Gastrocnemius medialis (tissue), 4 donors: ENCODE data around the gene SYNPR. TPM values are rescaled to one million over a fixed set of nuclear protein-coding genes. Genes with fewer than 3 reads are reported as not detected.
A peak's percentile ranks its signal among the peaks of the same experiment; 100 is the strongest.

Experiments used
- ATAC-seq, 2 donors: fragments of 150-250 bp; one replicate each; pipeline ENCODE4 v1.9.1; 2016
- DNase-seq, 2 donors: peaks; one replicate each; pipeline ENCODE4 v3.0.0-alpha.2; 2019
- H3K27ac ChIP-seq, 4 donors: fragments of 200-600 bp; sonication (generic); 1 replicate in 1 of 4; 2 replicates in 3 of 4; pipeline ENCODE4 v1.5.1; 2016 to 2018; ENCODE audit warnings: mild to moderate bottlenecking in 2 of 4, moderate library complexity in 1 of 4
- H3K27me3 ChIP-seq, 3 donors: fragments of 200-600 bp; sonication (generic) in 2 of 3; 1 replicate in 1 of 3; 2 replicates in 2 of 3; pipeline versions ENCODE4 v1.5.1 to v1.6.0; 2016 to 2019; ENCODE audit warnings: mild to moderate bottlenecking in 1 of 3, moderate library complexity in 1 of 3
- H3K36me3 ChIP-seq, 2 donors: fragments of 200-600 bp; sonication (generic) in 1 of 2; one replicate each; pipeline ENCODE4 v1.5.1; 2017 to 2018
- H3K4me1 ChIP-seq, 2 donors: fragments of 200-600 bp; sonication (generic) in 1 of 2; one replicate each; pipeline ENCODE4 v1.5.1; 2016 to 2017; ENCODE audit warnings: mild to moderate bottlenecking in 2 of 2
- H3K4me3 ChIP-seq, 4 donors: fragments of 200-600 bp; sonication (generic) in 3 of 4; 1 replicate in 1 of 4; 2 replicates in 3 of 4; pipeline ENCODE4 v1.5.1; 2016 to 2019; ENCODE audit warnings: mild to moderate bottlenecking in 2 of 4
- H3K9me3 ChIP-seq, 3 donors: fragments of 200-600 bp; sonication (generic) in 2 of 3; 1 replicate in 1 of 3; 2 replicates in 2 of 3; pipeline ENCODE4 v1.5.1; 2016 to 2019
- CTCF ChIP-seq, 5 experiments: fragments of 450-650 bp in 3 of 5; fragments of 200-600 bp in 2 of 5; sonication (generic) in 2 of 5; IDR thresholded peaks in 4 of 5; conservative IDR thresholded peaks in 1 of 5; 1 replicate in 4 of 5; 2 replicates in 1 of 5; pipeline ENCODE4 v1.5.1; 2016 to 2019; ENCODE audit warnings: antibody characterized with exemption in 5 of 5, mild to moderate bottlenecking in 3 of 5, moderate library complexity in 3 of 5
- POLR2A ChIP-seq, 2 donors: fragments of 450-650 bp; IDR thresholded peaks; one replicate each; pipeline ENCODE4 v1.6.1; 2017; ENCODE audit warnings: antibody characterized with exemption in 2 of 2, mild to moderate bottlenecking in 2 of 2, moderate library complexity in 2 of 2
- in situ Hi-C, 4 donors: fragments of 200-750 bp; cut with MboI; loops; one replicate each; pipeline versions ENCODE4 v1.15.0 to v1.8.0; 2017; ENCODE audit warnings: low sequenced_read_pairs in 4 of 4
- intact Hi-C: fragments of 100-400 bp; cut with DNase I; formaldehyde crosslinking; loops from one replicate; pipeline ENCODE4 v1.15.1; 2023; ENCODE audit warnings: low total_unique reads
- total RNA-seq, 4 donors: library from RNA; depleted of rRNA; stranded (reverse); fragments of >200 nt; gene quantifications; one replicate each; pipeline versions ENCODE4 v1.1.0 to v1.2.3, GENCODE V29; 2016

SYNPR gene
- total RNA-seq, 4 donors from 2014 or later, result not detected

DNA sequence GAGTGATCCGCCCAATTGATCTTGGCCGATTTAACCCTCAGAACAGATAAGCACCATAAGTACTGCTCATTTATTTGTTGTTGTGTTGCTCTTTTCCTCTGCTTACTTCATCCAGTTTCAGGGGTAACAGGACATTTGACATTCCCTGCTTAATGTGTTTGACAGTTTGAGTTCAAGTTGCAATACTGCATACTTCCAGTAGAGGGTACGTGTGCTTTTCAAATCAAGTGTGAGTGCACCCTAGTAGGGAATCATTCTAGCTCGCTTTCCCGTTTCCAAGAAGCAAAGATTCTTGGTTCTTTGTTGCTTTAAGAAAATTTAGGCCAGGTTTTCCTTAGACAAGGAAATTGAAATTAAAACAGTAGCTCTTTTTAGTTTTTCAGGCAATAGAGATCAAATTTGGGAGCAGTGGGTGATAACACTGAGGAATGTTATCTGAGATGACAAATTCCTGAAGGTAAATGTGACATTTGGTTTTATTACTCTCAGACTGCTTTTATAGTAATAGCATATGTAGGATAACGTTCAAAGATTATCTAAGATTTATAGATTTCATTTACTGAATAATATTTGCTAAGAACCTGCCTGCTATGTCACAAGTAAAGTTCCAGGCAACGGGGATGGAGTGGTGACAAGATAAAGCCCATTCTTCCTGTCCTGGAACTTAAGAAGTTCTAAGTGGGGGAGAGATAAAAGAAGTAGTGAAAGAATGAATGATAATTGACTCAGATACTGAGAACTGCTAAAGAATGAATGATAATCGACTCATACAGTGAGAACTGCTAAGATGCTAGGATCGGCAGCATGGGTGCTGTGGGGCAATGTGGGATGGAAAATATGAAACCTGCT, 73.3 kb downstream of the SYNPR start:
- H3K9me3 ChIP-seq, result no peaks in the 10 kb centered on the region
- H3K4me1 ChIP-seq, result no peaks in the 10 kb centered on the region
- no peak overlapping the region for H3K4me3 ChIP-seq
- H3K27me3 ChIP-seq, result peaks cover 0 to 11% (median 6%) of the 10 kb centered on the region in 3 donors
- no peaks in the 10 kb centered on the region for H3K36me3 ChIP-seq
- no peak for ATAC-seq
- in situ Hi-C loops (loop anchor here (5.0 to 10.0 kb wide), 2 partner anchors 463 to 466 kb away; partner anchors contain the start of gene C3orf49 (in 4 of the 4)), intact Hi-C loops (loop anchor here (1.0 kb wide), 1 partner anchor 467 kb away; no protein-coding TSS in a partner anchor)
- no peak for TF ChIP-seq POLR2A (IDR thresholded peaks at IDR 0.05)
- TF ChIP-seq CTCF (IDR thresholded peaks at IDR 0.05 in 4 of 5, conservative IDR thresholded peaks at IDR 0.05 in 1 of 5), result peak; percentile 17 to 68 (median 66)
- DNase-seq, result no peak
- no peak overlapping the region for H3K27ac ChIP-seq

DNA sequence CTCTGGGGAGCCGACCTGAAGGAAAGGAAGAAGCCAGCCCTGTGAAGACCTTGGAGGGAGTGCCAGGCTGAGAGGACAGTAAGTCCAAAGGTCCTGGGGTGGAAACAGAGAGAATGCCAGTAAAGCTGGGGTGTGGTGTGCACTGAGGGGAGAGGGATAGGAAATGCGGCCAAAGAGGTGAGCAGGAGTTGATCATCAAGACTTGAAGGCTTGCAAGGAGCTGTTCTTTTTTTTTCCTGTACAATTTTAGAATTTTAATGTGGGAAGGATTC, 73.8 kb downstream of the SYNPR start:
- Histone ChIP-seq H3K4me1 (no peaks in the 10 kb centered on the region), H3K27me3 (peaks cover 0 to 11% (median 6%) of the 10 kb centered on the region in 3 donors), H3K9me3 (no peaks in the 10 kb centered on the region), H3K27ac (no peak overlapping the region), H3K4me3 (no peak overlapping the region), H3K36me3 (no peaks in the 10 kb centered on the region)
- TF ChIP-seq CTCF (IDR thresholded peaks at IDR 0.05 in 4 of 5, conservative IDR thresholded peaks at IDR 0.05 in 1 of 5) (no peak), POLR2A (IDR thresholded peaks at IDR 0.05) (no peak)
- DNase-seq, result no peak
- intact Hi-C loops (no loop called here), in situ Hi-C loops (loop anchor here (5.0 to 10.0 kb wide), 2 partner anchors 463 to 465 kb away; partner anchors contain the start of gene C3orf49 (in 4 of the 4))
- ATAC-seq, result no peak

DNA sequence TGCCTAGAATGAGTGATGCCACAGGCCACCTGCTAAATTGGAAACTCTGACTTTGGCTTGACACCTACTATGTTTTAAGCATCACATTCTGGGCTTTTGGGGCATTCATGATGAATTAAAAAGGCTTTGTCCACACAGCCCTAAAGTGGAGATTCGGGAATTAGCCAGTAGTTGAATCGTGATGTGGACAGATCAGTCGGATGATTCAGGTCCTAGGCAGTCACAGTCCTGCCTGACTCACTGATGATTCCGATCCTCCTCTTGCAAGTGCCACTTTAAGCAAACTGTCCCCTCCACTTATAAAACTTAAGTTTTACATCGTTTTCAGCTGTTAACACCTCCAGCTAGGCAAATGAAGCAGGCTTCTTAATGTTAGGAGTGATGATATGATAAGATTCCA, 75.3 kb downstream of the SYNPR start:
- TF ChIP-seq CTCF (IDR thresholded peaks at IDR 0.05 in 4 of 5, conservative IDR thresholded peaks at IDR 0.05 in 1 of 5) (no peak), POLR2A (IDR thresholded peaks at IDR 0.05) (no peak)
- DNase-seq, result no peak
- H3K4me3 ChIP-seq, result no peak overlapping the region
- no peak for ATAC-seq
- H3K9me3 ChIP-seq, result no peaks in the 10 kb centered on the region
- intact Hi-C loops (no loop called here), in situ Hi-C loops (loop anchor here (5.0 to 10.0 kb wide), 2 partner anchors 461 to 464 kb away; partner anchors contain the start of gene C3orf49 (in 4 of the 4))
- H3K27me3 ChIP-seq, result peaks cover 0 to 11% (median 6%) of the 10 kb centered on the region in 3 donors
- no peaks in the 10 kb centered on the region for H3K36me3 ChIP-seq
- H3K4me1 ChIP-seq, result no peaks in the 10 kb centered on the region
- H3K27ac ChIP-seq, result no peak overlapping the region

DNA sequence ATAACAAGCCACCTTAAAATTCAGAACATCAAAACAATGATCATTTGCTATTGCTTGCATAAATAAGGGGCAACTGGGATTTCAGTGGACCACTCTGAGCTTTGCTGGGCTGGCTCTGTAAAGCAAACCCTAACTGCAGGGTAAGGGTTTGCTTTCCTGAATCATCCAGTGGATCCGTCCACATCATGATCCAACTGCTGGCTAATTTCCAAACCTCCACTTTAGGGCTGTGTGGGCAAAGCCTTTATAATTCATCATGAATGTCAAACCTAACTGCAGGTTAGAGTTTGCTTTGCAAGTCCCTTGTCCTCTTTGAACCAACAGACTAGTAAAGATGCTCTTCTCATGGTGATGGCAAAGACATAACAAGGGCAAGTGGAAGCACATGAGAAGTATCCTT, 76.1 kb downstream of the SYNPR start:
- Histone ChIP-seq H3K36me3 (no peaks in the 10 kb centered on the region), H3K4me3 (no peak overlapping the region), H3K27me3 (peaks cover under 1 to 8% (median 2%) of the 10 kb centered on the region in 3 donors), H3K9me3 (no peaks in the 10 kb centered on the region), H3K4me1 (no peaks in the 10 kb centered on the region), H3K27ac (no peak overlapping the region)
- DNase-seq (no peak), ATAC-seq (no peak)
- in situ Hi-C loops (loop anchor here (5.0 to 10.0 kb wide), 2 partner anchors 461 to 463 kb away; partner anchors contain the start of gene C3orf49 (in 4 of the 4)), intact Hi-C loops (no loop called here)
- TF ChIP-seq CTCF (IDR thresholded peaks at IDR 0.05 in 4 of 5, conservative IDR thresholded peaks at IDR 0.05 in 1 of 5), result no peak
- TF ChIP-seq POLR2A (IDR thresholded peaks at IDR 0.05), result no peak
